A673 (cell line): ENCODE results near the gene PCID2. TPM values are rescaled to one million over a fixed set of nuclear protein-coding genes. Genes with fewer than 3 reads are reported as not detected.

Source experiments
- BruUV-seq: library from RNA; stranded (reverse); fragments of 400-500 nt; replicated peaks from 2 replicates; lab custom pipeline; 2021; lab: Mats Ljungman, UMichigan
- CTCF ChIA-PET: fragments of 300-600 bp; sonication (Branson Sonifier 250); formaldehyde crosslinking; loops from one replicate; lab custom pipeline; 2022; ENCODE audit warnings: antibody characterized with exemption; lab: Charles Lee
- POLR2A ChIA-PET: fragments of 300-600 bp; sonication (Branson Sonifier 250); formaldehyde crosslinking; loops from one replicate; lab custom pipeline; 2022; ENCODE audit warnings: antibody characterized with exemption; ENCODE audit not compliant: low non-redundant PET; lab: Charles Lee
- DNase-seq: peaks from one replicate; pipeline ENCODE4 v3.0.0-alpha.2; 2015; ENCODE audit warnings: low spot score
- H3K27ac ChIP-seq: fragments of 200-600 bp; sonication (generic); 2 replicates; pipeline ENCODE4 v1.5.1; 2016; ENCODE audit warnings: mixed run types, low read depth, mild to moderate bottlenecking, mixed read lengths, antibody characterized with exemption, low read length; ENCODE audit not compliant: poor library complexity, severe bottlenecking
- H3K27me3 ChIP-seq: fragments of 200-600 bp; sonication (generic); replicated peaks from 2 replicates; pipeline ENCODE4 v1.6.1; 2017; ENCODE audit warnings: mixed run types, low read depth, mild to moderate bottlenecking, mixed read lengths, antibody characterized with exemption, low read length; ENCODE audit not compliant: insufficient read depth, poor library complexity
- H3K36me3 ChIP-seq: fragments of 200-600 bp; sonication (generic); 2 replicates; pipeline ENCODE4 v1.6.1; 2016; ENCODE audit warnings: mixed run types, mild to moderate bottlenecking, mixed read lengths, antibody characterized with exemption, low read length; ENCODE audit not compliant: insufficient read depth, poor library complexity, severe bottlenecking
- H3K4me1 ChIP-seq: fragments of 200-600 bp; sonication (generic); 2 replicates; pipeline ENCODE4 v1.6.1; 2017; ENCODE audit warnings: mixed run types, mild to moderate bottlenecking, mixed read lengths, antibody characterized with exemption, low read length; ENCODE audit not compliant: insufficient read depth, poor library complexity, severe bottlenecking
- H3K4me3 ChIP-seq: fragments of 200-600 bp; sonication (generic); 2 replicates; pipeline ENCODE4 v1.5.1; 2016; ENCODE audit warnings: low read depth, mixed run types, mild to moderate bottlenecking, mixed read lengths, low read length; ENCODE audit not compliant: poor library complexity, severe bottlenecking
- H3K9me3 ChIP-seq: fragments of 200-600 bp; sonication (generic); 2 replicates; pipeline ENCODE4 v1.6.1; 2016; ENCODE audit warnings: mixed run types, low read depth, mild to moderate bottlenecking, mixed read lengths, antibody characterized with exemption, low read length; ENCODE audit not compliant: poor library complexity, severe bottlenecking
- CTCF ChIP-seq: fragments of 300-800, 200-600 bp; sonication (generic); conservative IDR thresholded peaks from 2 replicates; pipeline ENCODE4 v1.5.1; 2017; ENCODE audit warnings: low read depth, mild to moderate bottlenecking, antibody characterized with exemption, low read length, moderate library complexity, mixed read lengths
- EZH2 ChIP-seq: fragments of 200-600 bp; sonication (generic); IDR thresholded peaks from 2 replicates; pipeline ENCODE4 v1.6.1; 2017; ENCODE audit warnings: borderline replicate concordance, low read depth, mild to moderate bottlenecking, mixed read lengths, antibody characterized with exemption, low read length; ENCODE audit not compliant: poor library complexity, severe bottlenecking
- intact Hi-C: fragments of 100-400 bp; cut with micrococcal nuclease; formaldehyde crosslinking; loops from one replicate; pipeline ENCODE4 v1.10.0; 2022; ENCODE audit not compliant: unreplicated experiment
- total RNA-seq: library from RNA; stranded (reverse); gene quantifications from 2 replicates; pipeline ENCODE4 v1.2.3, GENCODE V29; 2021

Gene PCID2
- total RNA-seq, 1 experiment from 2014 or later = 67.5 TPM

GRCh38 chr13:113187883-113188665, 20.4 kb downstream of the PCID2 start:
- Histone ChIP-seq H3K27ac (no peak overlapping the region), H3K27me3 (no peaks in the 10 kb centered on the region), H3K9me3 (no peaks in the 10 kb centered on the region), H3K4me1 (peaks cover 6% of the 10 kb centered on the region), H3K4me3 (no peak overlapping the region), H3K36me3 (peaks cover 39% of the 10 kb centered on the region)
- intact Hi-C loops = no loop called here
- peak; percentile 31 for DNase-seq
- ChIA-PET POLR2A (no interaction called here), CTCF (no interaction called here)
- TF ChIP-seq CTCF = no peak
- no peak for TF ChIP-seq EZH2
- BruUV-seq = no TSS peak

- intact Hi-C loops = no loop called here
- H3K4me3 ChIP-seq = no peak overlapping the region
- DNase-seq = peak; percentile 96
Measured at GRCh38 chr13:113187263-113187669, 21.2 kb downstream of the PCID2 start.

GRCh38 chr13:113186061-113186900, 22.2 kb downstream of the PCID2 start:
- H3K4me1 ChIP-seq = peaks cover 6% of the 10 kb centered on the region
- H3K4me3 ChIP-seq = no peak overlapping the region
- ChIA-PET POLR2A (no interaction called here), CTCF (no interaction called here)
- TF ChIP-seq CTCF = no peak
- TF ChIP-seq EZH2 = no peak
- H3K36me3 ChIP-seq = peaks cover 51% of the 10 kb centered on the region
- peak overlapping the region; percentile 21 for H3K27ac ChIP-seq
- no TSS peak for BruUV-seq
- intact Hi-C loops = no loop called here
- no peaks in the 10 kb centered on the region for H3K9me3 ChIP-seq
- DNase-seq = peak; percentile 41
- no peaks in the 10 kb centered on the region for H3K27me3 ChIP-seq

More at GRCh38 chr13:113187263-113187669, 21.2 kb downstream of the PCID2 start:
- Histone ChIP-seq H3K9me3 (no peaks in the 10 kb centered on the region), H3K27ac (peak overlapping the region; percentile 37), H3K4me1 (peaks cover 6% of the 10 kb centered on the region), H3K27me3 (no peaks in the 10 kb centered on the region), H3K36me3 (peaks cover 41% of the 10 kb centered on the region)
- TF ChIP-seq CTCF (no peak), EZH2 (no peak)
- CTCF ChIA-PET = no interaction called here
- no TSS peak for BruUV-seq
- POLR2A ChIA-PET = no interaction called here
